Suprapubic skin (tissue), 4 donors: Measurements from ENCODE around the gene CACNG4. TPM values are rescaled to one million over a fixed set of nuclear protein-coding genes. Genes with fewer than 3 reads are reported as not detected.

Experiments
- DNase-seq, 2 donors: peaks; one replicate each; pipeline ENCODE4 v3.0.0-alpha.2; 2019; ENCODE audit warnings: low spot score in 2 of 2
- H3K27ac ChIP-seq: fragments of 200-600 bp; sonication (generic); one replicate; pipeline ENCODE4 v1.5.1; 2019
- H3K27me3 ChIP-seq: fragments of 200-600 bp; sonication (generic); one replicate; pipeline ENCODE4 v1.5.1; 2019
- H3K36me3 ChIP-seq: fragments of 200-600 bp; sonication (generic); one replicate; pipeline ENCODE4 v1.5.1; 2019
- H3K4me1 ChIP-seq: fragments of 200-600 bp; sonication (generic); one replicate; pipeline ENCODE4 v1.5.1; 2019
- H3K4me3 ChIP-seq: fragments of 200-600 bp; sonication (generic); one replicate; pipeline ENCODE4 v1.5.1; 2019; ENCODE audit warnings: mild to moderate bottlenecking
- H3K9me3 ChIP-seq: fragments of 200-600 bp; sonication (generic); one replicate; pipeline ENCODE4 v1.5.1; 2019
- EP300 ChIP-seq: sonication (generic); formaldehyde crosslinking; IDR thresholded peaks from one replicate; pipeline ENCODE4 v1.6.1; 2017; ENCODE audit warnings: antibody characterized with exemption
- POLR2A ChIP-seq, 2 donors: fragments of 450-650 bp; IDR thresholded peaks; one replicate each; pipeline ENCODE4 v1.6.1; 2017; ENCODE audit warnings: antibody characterized with exemption in 2 of 2, mild to moderate bottlenecking in 2 of 2, moderate library complexity in 2 of 2
- POLR2AphosphoS5 ChIP-seq, 3 donors: sonication (generic); formaldehyde crosslinking; IDR thresholded peaks; one replicate each; pipeline ENCODE4 v1.6.1; 2017; ENCODE audit warnings: antibody characterized with exemption in 3 of 3
- WGBS: methylation state at CpG from one replicate; pipeline ENCODE4 v1.1.5; 2018; 5-methylcytosine and 5-hydroxymethylcytosine counted together
- total RNA-seq, 4 donors: library from RNA; depleted of rRNA; stranded (reverse); fragments of >200 nt; gene quantifications; one replicate each; pipeline ENCODE4 v1.1.0, GENCODE V29; 2016
- TF ChIP-seq, protein P1 (sequence below), 2 donors: fragments of 200-600 bp in 1 of 2; fragments of 450-650 bp in 1 of 2; sonication (generic) in 1 of 2; IDR thresholded peaks; one replicate each; pipeline ENCODE4 v1.5.1; 2016 to 2019; ENCODE audit warnings: antibody characterized with exemption in 2 of 2, mild to moderate bottlenecking in 1 of 2, moderate library complexity in 1 of 2

The CACNG4 gene
- total RNA-seq, 4 donors from 2014 or later, result 0.49 to 0.68 (median 0.51) TPM; not detected in 1

DNA sequence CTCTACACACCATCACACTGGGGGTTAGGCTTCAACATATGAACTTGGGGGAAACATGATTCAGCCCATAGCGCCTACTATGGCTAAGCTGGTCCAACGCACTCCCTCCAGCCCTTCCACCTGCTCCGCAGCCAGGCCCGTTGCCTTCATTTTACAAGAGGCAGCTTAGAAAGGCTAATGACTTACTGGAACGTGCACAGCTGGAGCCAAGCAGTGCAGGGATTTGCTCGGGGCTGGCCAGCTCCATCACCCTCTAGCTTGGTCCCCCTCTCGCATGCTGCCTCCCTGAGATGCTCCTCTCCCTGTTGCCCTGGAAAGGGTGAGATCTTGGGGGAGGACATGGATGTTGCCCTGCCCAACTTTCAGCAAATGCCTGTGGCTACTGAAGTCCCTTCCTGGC lies 77.0 kb downstream of the CACNG4 start:
- 93% methylated on average over 4 of the region's 7 CpGs for WGBS
- no peak for TF ChIP-seq POLR2AphosphoS5 (IDR thresholded peaks at IDR 0.05)
- no peak for TF ChIP-seq POLR2A (IDR thresholded peaks at IDR 0.05)
- TF ChIP-seq, protein P1, sequence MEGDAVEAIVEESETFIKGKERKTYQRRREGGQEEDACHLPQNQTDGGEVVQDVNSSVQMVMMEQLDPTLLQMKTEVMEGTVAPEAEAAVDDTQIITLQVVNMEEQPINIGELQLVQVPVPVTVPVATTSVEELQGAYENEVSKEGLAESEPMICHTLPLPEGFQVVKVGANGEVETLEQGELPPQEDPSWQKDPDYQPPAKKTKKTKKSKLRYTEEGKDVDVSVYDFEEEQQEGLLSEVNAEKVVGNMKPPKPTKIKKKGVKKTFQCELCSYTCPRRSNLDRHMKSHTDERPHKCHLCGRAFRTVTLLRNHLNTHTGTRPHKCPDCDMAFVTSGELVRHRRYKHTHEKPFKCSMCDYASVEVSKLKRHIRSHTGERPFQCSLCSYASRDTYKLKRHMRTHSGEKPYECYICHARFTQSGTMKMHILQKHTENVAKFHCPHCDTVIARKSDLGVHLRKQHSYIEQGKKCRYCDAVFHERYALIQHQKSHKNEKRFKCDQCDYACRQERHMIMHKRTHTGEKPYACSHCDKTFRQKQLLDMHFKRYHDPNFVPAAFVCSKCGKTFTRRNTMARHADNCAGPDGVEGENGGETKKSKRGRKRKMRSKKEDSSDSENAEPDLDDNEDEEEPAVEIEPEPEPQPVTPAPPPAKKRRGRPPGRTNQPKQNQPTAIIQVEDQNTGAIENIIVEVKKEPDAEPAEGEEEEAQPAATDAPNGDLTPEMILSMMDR (IDR thresholded peaks at IDR 0.05), result no peak
- no peak for TF ChIP-seq EP300
- peaks cover 5% of the 10 kb centered on the region for H3K27me3 ChIP-seq
- no peak overlapping the region for H3K27ac ChIP-seq
- no peak for DNase-seq
- H3K4me1 ChIP-seq, result no peaks in the 10 kb centered on the region
- no peaks in the 10 kb centered on the region for H3K36me3 ChIP-seq
- H3K4me3 ChIP-seq, result no peak overlapping the region
- H3K9me3 ChIP-seq, result no peaks in the 10 kb centered on the region

- H3K4me1 ChIP-seq, result no peaks in the 10 kb centered on the region
- no peaks in the 10 kb centered on the region for H3K36me3 ChIP-seq
- H3K9me3 ChIP-seq, result no peaks in the 10 kb centered on the region
- 53% methylated on average over 9 of the region's 11 CpGs for WGBS
- H3K27me3 ChIP-seq, result peaks cover 5% of the 10 kb centered on the region
- H3K27ac ChIP-seq, result no peak overlapping the region
- TF ChIP-seq POLR2A (IDR thresholded peaks at IDR 0.05), result no peak
- TF ChIP-seq POLR2AphosphoS5 (IDR thresholded peaks at IDR 0.05), result no peak
- no peak for TF ChIP-seq EP300
- TF ChIP-seq, protein P1 (IDR thresholded peaks at IDR 0.05), result no peak
- no peak overlapping the region for H3K4me3 ChIP-seq
- no peak for DNase-seq
Measured at GRCh38 chr17:67041941-67042899, 77.7 kb downstream of the CACNG4 start.

GRCh38 chr17:67043283-67043682 lies 78.8 kb downstream of the CACNG4 start:
- WGBS, result 69% methylated on average over 10 of the region's 12 CpGs
- H3K9me3 ChIP-seq, result no peaks in the 10 kb centered on the region
- no peak for DNase-seq
- no peaks in the 10 kb centered on the region for H3K4me1 ChIP-seq
- H3K36me3 ChIP-seq, result no peaks in the 10 kb centered on the region
- TF ChIP-seq EP300, result no peak
- no peak overlapping the region for H3K4me3 ChIP-seq
- no peak overlapping the region for H3K27ac ChIP-seq
- peaks cover 5% of the 10 kb centered on the region for H3K27me3 ChIP-seq

GRCh38 chr17:67044016-67044772 lies 79.7 kb downstream of the CACNG4 start, which contains the start of gene CACNG1:
TSS of gene CACNG1 (plus strand) at chr17:67044554. CDS start at chr17:67044661, 107 bp downstream.
- no peak for DNase-seq
- WGBS, result 84% methylated on average over 10 of the region's 32 CpGs
- H3K36me3 ChIP-seq, result no peaks in the 10 kb centered on the region
- H3K4me3 ChIP-seq, result no peak within 1 kb of the TSS
- H3K4me1 ChIP-seq, result no peaks in the 10 kb centered on the region
- peaks cover 5% of the 10 kb centered on the region for H3K27me3 ChIP-seq
- H3K9me3 ChIP-seq, result peaks cover 7% of the 10 kb centered on the region
- H3K27ac ChIP-seq, result no peak within 1 kb of the TSS
- no peak for TF ChIP-seq POLR2AphosphoS5 (IDR thresholded peaks at IDR 0.05)

- no peak for DNase-seq
- Histone ChIP-seq H3K4me1 (no peaks in the 10 kb centered on the region), H3K4me3 (no peak overlapping the region), H3K27ac (no peak overlapping the region), H3K27me3 (peaks cover 5% of the 10 kb centered on the region), H3K36me3 (no peaks in the 10 kb centered on the region), H3K9me3 (peaks cover 13% of the 10 kb centered on the region)
- 84% methylated on average over 5 of the region's 5 CpGs for WGBS
- TF ChIP-seq POLR2A (IDR thresholded peaks at IDR 0.05) (no peak), EP300 (no peak), POLR2AphosphoS5 (IDR thresholded peaks at IDR 0.05) (no peak)
- TF ChIP-seq, protein P1 (IDR thresholded peaks at IDR 0.05), result no peak
Measured at GRCh38 chr17:67044940-67045339, 80.4 kb downstream of the CACNG4 start.

DNA sequence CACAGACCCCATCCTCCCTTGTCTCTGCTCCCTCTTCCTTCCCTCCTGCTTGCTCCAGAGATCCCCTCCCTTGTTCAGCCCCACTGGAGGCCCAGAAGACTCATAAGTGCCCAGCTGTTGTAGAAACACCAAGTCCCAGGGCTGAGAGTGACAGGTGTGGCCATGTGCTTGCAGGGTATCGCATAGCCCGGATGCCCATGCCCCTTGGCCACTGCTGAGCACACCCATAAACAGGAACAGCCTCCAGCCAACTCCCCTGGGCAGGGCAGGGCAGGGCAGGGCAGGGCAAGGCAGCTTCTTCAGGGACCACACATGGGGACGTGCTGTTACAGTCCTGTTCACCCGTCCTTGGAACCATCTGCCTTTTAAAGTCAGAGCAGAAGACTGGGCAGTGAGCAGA lies 81.9 kb downstream of the CACNG4 start:
- H3K27ac ChIP-seq, result no peak overlapping the region
- WGBS, result 87% methylated on average over 4 of the region's 4 CpGs
- H3K4me1 ChIP-seq, result no peaks in the 10 kb centered on the region
- H3K36me3 ChIP-seq, result no peaks in the 10 kb centered on the region
- H3K4me3 ChIP-seq, result no peak overlapping the region
- peaks cover 13% of the 10 kb centered on the region for H3K9me3 ChIP-seq
- no peak for TF ChIP-seq POLR2A (IDR thresholded peaks at IDR 0.05)
- TF ChIP-seq EP300, result no peak
- TF ChIP-seq, protein P1 (IDR thresholded peaks at IDR 0.05), result no peak
- TF ChIP-seq POLR2AphosphoS5 (IDR thresholded peaks at IDR 0.05), result no peak
- DNase-seq, result no peak
- peaks cover 5% of the 10 kb centered on the region for H3K27me3 ChIP-seq
